Neuronal stem cell (in vitro differentiated cells): ENCODE data around the gene SLC2A2.

ENCODE experiments used
- DNase-seq: peaks from one replicate; pipeline ENCODE4 v3.0.0-alpha.2; 2013; ENCODE audit warnings: low spot score
- H2AFZ ChIP-seq: one replicate; pipeline ENCODE4 v1.6.1; 2013; ENCODE audit warnings: mild to moderate bottlenecking, low read length, inconsistent platforms
- H2AK5ac ChIP-seq: 2 replicates; pipeline ENCODE4 v1.6.1; 2013; ENCODE audit warnings: low read depth, mild to moderate bottlenecking, inconsistent platforms, low read length, moderate library complexity, mixed read lengths
- H2BK120ac ChIP-seq: 2 replicates; pipeline ENCODE4 v1.6.1; 2013; ENCODE audit warnings: low read depth, mild to moderate bottlenecking, inconsistent platforms, low read length, moderate library complexity, mixed read lengths
- H2BK12ac ChIP-seq: one replicate; pipeline ENCODE4 v1.6.1; 2013; ENCODE audit warnings: low read length, inconsistent platforms
- H2BK15ac ChIP-seq: 2 replicates; pipeline ENCODE4 v1.6.1; 2013; ENCODE audit warnings: mild to moderate bottlenecking, low read length, inconsistent platforms, mixed read lengths
- H2BK5ac ChIP-seq: one replicate; pipeline ENCODE4 v1.6.1; 2013; ENCODE audit warnings: inconsistent platforms, mild to moderate bottlenecking, low read length, moderate library complexity
- H3K14ac ChIP-seq: one replicate; pipeline ENCODE4 v1.6.1; 2013; ENCODE audit warnings: low read length, inconsistent platforms
- H3K18ac ChIP-seq: 2 replicates; pipeline ENCODE4 v1.6.1; 2013; ENCODE audit warnings: low read length, inconsistent platforms
- H3K23ac ChIP-seq: 2 replicates; pipeline ENCODE4 v1.6.1; 2013; ENCODE audit warnings: low read depth, mild to moderate bottlenecking, mixed read lengths, low read length, inconsistent platforms; ENCODE audit not compliant: poor library complexity
- H3K27ac ChIP-seq: replicated peaks from 3 replicates; pipeline ENCODE4 v1.5.1; 2013; ENCODE audit warnings: low read length, inconsistent platforms
- H3K27me3 ChIP-seq, 3 experiments: 2 replicates each; pipeline ENCODE4 v1.6.1; 2013; ENCODE audit warnings: low read length in 3 of 3, mild to moderate bottlenecking in 2 of 3, inconsistent platforms in 1 of 3, low read depth in 1 of 3, mixed read lengths in 1 of 3, moderate library complexity in 1 of 3; ENCODE audit not compliant: control insufficient read depth in 3 of 3, insufficient read depth in 3 of 3
- H3K36me3 ChIP-seq, 2 donors: replicated peaks in 1 of 2; 2 replicates each; pipeline ENCODE4 v1.6.1; 2013; ENCODE audit warnings: low read length in 2 of 2; ENCODE audit not compliant: control insufficient read depth in 2 of 2, insufficient read depth in 2 of 2
- H3K4ac ChIP-seq: 2 replicates; pipeline ENCODE4 v1.6.1; 2013; ENCODE audit warnings: inconsistent platforms, mild to moderate bottlenecking, low read length, moderate library complexity
- H3K4me1 ChIP-seq, 2 donors: 1 replicate in 1 of 2; 2 replicates in 1 of 2; pipeline ENCODE4 v1.6.1; 2013; ENCODE audit warnings: low read length in 2 of 2, low read depth in 1 of 2; ENCODE audit not compliant: control insufficient read depth in 2 of 2, insufficient read depth in 1 of 2
- H3K4me2 ChIP-seq: one replicate; pipeline ENCODE4 v1.6.1; 2013; ENCODE audit warnings: mild to moderate bottlenecking, low read length, inconsistent platforms; ENCODE audit not compliant: insufficient read depth, poor library complexity, severe bottlenecking
- H3K4me3 ChIP-seq, 2 donors: 2 replicates each; pipeline ENCODE4 v1.5.1; 2013; ENCODE audit warnings: low read length in 2 of 2, mild to moderate bottlenecking in 2 of 2, inconsistent platforms in 1 of 2, moderate library complexity in 1 of 2
- H3K79me1 ChIP-seq: one replicate; pipeline ENCODE4 v1.6.1; 2013; ENCODE audit warnings: low read depth, mild to moderate bottlenecking, inconsistent platforms, low read length, moderate library complexity
- H3K9ac ChIP-seq: one replicate; pipeline ENCODE4 v1.6.1; 2013; ENCODE audit warnings: mild to moderate bottlenecking, low read depth, low read length, inconsistent platforms; ENCODE audit not compliant: poor library complexity
- H3K9me3 ChIP-seq, 2 donors: replicated peaks in 1 of 2; 2 replicates each; pipeline versions ENCODE3 to v1.6.1; 2013; ENCODE audit warnings: low read length in 2 of 2, mild to moderate bottlenecking in 2 of 2, inconsistent platforms in 1 of 2, low read depth in 1 of 2, mixed read lengths in 1 of 2, moderate library complexity in 1 of 2; ENCODE audit not compliant: control insufficient read depth in 2 of 2, insufficient read depth in 1 of 2
- H4K8ac ChIP-seq: one replicate; pipeline ENCODE4 v1.6.1; 2013; ENCODE audit warnings: low read depth, mild to moderate bottlenecking, inconsistent platforms, low read length, moderate library complexity
- H4K91ac ChIP-seq: one replicate; pipeline ENCODE4 v1.6.1; 2013; ENCODE audit warnings: low read length, low read depth, mild to moderate bottlenecking, inconsistent platforms; ENCODE audit not compliant: poor library complexity
- WGBS, 2 donors: extraction: QIAGEN DNeasy Blood & Tissue Kit; methylation state at CpG; one replicate each; pipeline ENCODE4 v1.1.7; 2013; ENCODE audit warnings: missing lambda C conversion rate in 2 of 2, mixed read lengths in 1 of 2; ENCODE audit not compliant: insufficient read length in 2 of 2, insufficient replicate concordance in 1 of 2; ENCODE audit errors: extremely low coverage in 2 of 2; 5-methylcytosine and 5-hydroxymethylcytosine counted together

Gene SLC2A2

DNA sequence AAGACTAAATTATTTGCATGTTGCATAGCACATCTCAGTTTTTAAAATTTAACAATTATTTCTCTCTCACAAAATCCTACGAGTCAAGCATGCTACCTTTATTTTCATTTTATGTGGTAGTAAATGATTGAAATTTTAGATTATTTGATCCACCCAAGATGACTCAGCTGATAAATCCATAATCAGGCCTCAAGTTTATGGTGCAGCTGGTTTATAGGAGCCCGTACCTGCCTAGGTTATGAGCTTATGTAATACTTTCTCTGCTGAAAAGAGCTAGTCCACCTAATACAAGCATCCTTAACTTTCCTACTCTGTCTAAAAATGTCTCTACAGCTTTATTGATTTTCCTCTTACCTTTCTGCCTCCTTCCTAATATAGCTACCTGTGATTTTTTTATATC lies 41.2 kb downstream of the SLC2A2 start:
- H4K91ac ChIP-seq: no peak overlapping the region

DNA sequence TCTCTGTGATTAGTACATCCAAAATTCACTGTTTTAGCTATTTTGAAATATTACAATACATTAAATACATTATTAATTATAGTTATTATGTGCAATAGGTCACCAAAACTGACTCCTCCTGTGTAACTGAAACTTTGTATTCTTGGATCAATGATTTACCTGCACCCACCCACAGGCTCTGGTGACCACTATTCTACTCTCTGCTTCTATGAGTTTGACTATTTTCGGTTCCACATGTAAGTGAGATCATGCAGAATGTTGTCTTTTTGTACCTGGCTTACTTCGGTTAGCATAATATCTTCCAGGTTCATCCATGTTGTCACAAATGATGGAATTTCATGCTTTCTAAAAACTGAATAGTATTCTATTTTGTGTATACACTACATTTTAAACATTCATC lies 43.8 kb downstream of the SLC2A2 start:
- no peaks in the 10 kb centered on the region for H3K79me1 ChIP-seq
- H2AK5ac ChIP-seq: no peak overlapping the region
- H3K4me2 ChIP-seq: no peak overlapping the region
- no peak overlapping the region for H3K14ac ChIP-seq
- no peaks in the 10 kb centered on the region for H3K36me3 ChIP-seq
- no peaks in the 10 kb centered on the region for H3K27me3 ChIP-seq
- no peak overlapping the region for H2AFZ ChIP-seq
- H2BK12ac ChIP-seq: no peak overlapping the region
- H3K9me3 ChIP-seq: no peaks in the 10 kb centered on the region
- no peaks in the 10 kb centered on the region for H3K4me1 ChIP-seq
- H3K4ac ChIP-seq: no peak overlapping the region
- no peak overlapping the region for H2BK120ac ChIP-seq
- H4K8ac ChIP-seq: no peak overlapping the region
- WGBS, 2 donors: no CpG with 5 or more reads among the region's 2 CpGs
- no peak overlapping the region for H2BK15ac ChIP-seq
- no peak overlapping the region for H2BK5ac ChIP-seq
- H3K18ac ChIP-seq: no peak overlapping the region
- no peak overlapping the region for H3K9ac ChIP-seq
- no peak overlapping the region for H3K27ac ChIP-seq
- H3K4me3 ChIP-seq: no peak overlapping the region
- H3K23ac ChIP-seq: no peak overlapping the region
- no peak overlapping the region for H4K91ac ChIP-seq
- DNase-seq: no peak

More for the DNA sequence above, 41.2 kb downstream of the SLC2A2 start:
- no peak overlapping the region for H2BK12ac ChIP-seq
- no peak overlapping the region for H3K9ac ChIP-seq
- H2BK120ac ChIP-seq: no peak overlapping the region
- H3K23ac ChIP-seq: no peak overlapping the region
- no peaks in the 10 kb centered on the region for H3K36me3 ChIP-seq
- no CpG with 5 or more reads among the region's 2 CpGs for WGBS, 2 donors
- H4K8ac ChIP-seq: no peak overlapping the region
- no peak overlapping the region for H3K27ac ChIP-seq
- no peak overlapping the region for H2AK5ac ChIP-seq
- no peak overlapping the region for H2BK15ac ChIP-seq
- no peak overlapping the region for H2BK5ac ChIP-seq
- H2AFZ ChIP-seq: no peak overlapping the region
- H3K4me2 ChIP-seq: no peak overlapping the region
- H3K14ac ChIP-seq: no peak overlapping the region
- H3K27me3 ChIP-seq: no peaks in the 10 kb centered on the region
- no peaks in the 10 kb centered on the region for H3K79me1 ChIP-seq
- no peaks in the 10 kb centered on the region for H3K4me1 ChIP-seq
- H3K9me3 ChIP-seq: no peaks in the 10 kb centered on the region
- no peak overlapping the region for H3K18ac ChIP-seq
- DNase-seq: no peak
- no peak overlapping the region for H3K4ac ChIP-seq
- no peak overlapping the region for H3K4me3 ChIP-seq

DNA sequence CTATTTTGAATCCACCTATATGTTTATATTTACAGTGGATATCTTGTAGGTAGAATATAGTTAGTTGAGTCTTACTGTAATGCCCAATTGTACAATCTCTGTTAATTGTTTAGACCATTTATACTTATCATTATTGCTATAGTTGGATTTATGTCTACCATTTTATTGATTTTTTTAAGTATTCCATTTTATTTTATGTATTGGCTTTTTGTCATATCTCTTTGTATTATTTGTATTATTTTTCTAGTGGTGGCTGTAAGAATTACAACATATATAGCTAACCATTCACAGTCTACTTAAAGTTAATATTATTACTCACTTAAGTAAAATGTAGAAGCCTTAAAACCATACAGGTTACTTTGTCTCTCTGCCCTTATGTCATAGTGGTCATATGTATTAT lies 46.1 kb downstream of the SLC2A2 start:
- H3K4ac ChIP-seq: no peak overlapping the region
- no peaks in the 10 kb centered on the region for H3K79me1 ChIP-seq
- no peaks in the 10 kb centered on the region for H3K36me3 ChIP-seq
- no peak overlapping the region for H4K91ac ChIP-seq
- H3K27ac ChIP-seq: no peak overlapping the region
- no peak overlapping the region for H3K4me3 ChIP-seq
- H3K4me1 ChIP-seq: no peaks in the 10 kb centered on the region
- H3K9me3 ChIP-seq: no peaks in the 10 kb centered on the region
- no peak for DNase-seq
- H3K27me3 ChIP-seq: no peaks in the 10 kb centered on the region
- H2BK15ac ChIP-seq: no peak overlapping the region
- H3K14ac ChIP-seq: no peak overlapping the region
- H2AFZ ChIP-seq: no peak overlapping the region
- H3K18ac ChIP-seq: no peak overlapping the region
- H4K8ac ChIP-seq: no peak overlapping the region
- no peak overlapping the region for H2BK5ac ChIP-seq
- no peak overlapping the region for H2BK12ac ChIP-seq
- no peak overlapping the region for H2BK120ac ChIP-seq
- H3K9ac ChIP-seq: no peak overlapping the region
- no peak overlapping the region for H3K4me2 ChIP-seq
- no peak overlapping the region for H2AK5ac ChIP-seq
- H3K23ac ChIP-seq: no peak overlapping the region

DNA sequence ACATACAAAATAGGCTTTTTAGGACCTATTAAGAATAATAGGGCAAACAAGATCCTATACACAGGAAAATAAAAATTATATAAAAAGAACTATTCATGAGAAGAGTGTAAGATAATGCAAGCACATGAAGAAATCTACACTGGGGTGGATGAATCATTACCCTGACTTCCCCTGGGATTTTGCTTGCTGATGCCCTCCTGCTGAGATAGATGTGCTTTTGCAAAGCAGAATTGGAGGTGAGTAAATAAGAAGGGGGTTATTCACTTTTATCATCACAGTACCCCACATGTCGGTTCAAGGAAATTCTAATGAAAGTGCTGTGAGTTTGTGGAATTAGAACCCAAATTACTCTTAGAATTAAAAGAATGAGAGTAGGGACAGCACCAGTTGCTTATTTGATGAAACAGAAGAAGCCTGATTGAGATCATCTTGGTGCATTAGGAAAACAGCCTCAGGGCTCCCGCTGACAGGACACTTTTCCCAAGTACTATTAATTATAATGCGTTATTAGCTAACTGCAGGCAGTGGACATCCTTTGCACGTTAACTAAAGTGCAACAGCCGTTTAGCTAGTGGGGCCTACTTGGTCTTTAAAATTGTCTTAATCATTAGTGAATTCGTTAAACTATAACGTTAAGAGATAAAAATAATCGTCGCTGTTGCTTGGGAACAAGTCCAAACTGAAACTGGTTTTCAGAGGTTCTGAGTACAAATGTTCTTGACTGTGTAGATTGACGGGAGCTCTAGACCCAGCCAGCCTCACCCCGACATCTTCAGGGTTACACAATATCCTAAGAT lies 48.4 kb downstream of the SLC2A2 start:
- Histone ChIP-seq H3K27me3 (no peaks in the 10 kb centered on the region), H3K18ac (no peak overlapping the region), H3K9me3 (no peaks in the 10 kb centered on the region), H3K4me1 (no peaks in the 10 kb centered on the region), H2BK5ac (no peak overlapping the region), H3K9ac (no peak overlapping the region), H4K8ac (no peak overlapping the region), H3K36me3 (no peaks in the 10 kb centered on the region), H3K27ac (no peak overlapping the region), H3K14ac (no peak overlapping the region), H3K4me3 (no peak overlapping the region), H4K91ac (no peak overlapping the region), H3K23ac (no peak overlapping the region), H3K4ac (no peak overlapping the region), H3K4me2 (no peak overlapping the region), H2AK5ac (no peak overlapping the region), H2BK15ac (no peak overlapping the region), H2AFZ (no peak overlapping the region), H2BK120ac (no peak overlapping the region), H3K79me1 (no peaks in the 10 kb centered on the region), H2BK12ac (no peak overlapping the region)
- WGBS, 2 donors: no CpG with 5 or more reads among the region's 11 CpGs
- no peak for DNase-seq
